ENCODE data around the gene IL13.
"Not testable (repeated sequence)": the region's sequence is repeated elsewhere in the genome, so short reads cannot be mapped to it uniquely, and the experiment has no call there.

IL13 gene

DNA sequence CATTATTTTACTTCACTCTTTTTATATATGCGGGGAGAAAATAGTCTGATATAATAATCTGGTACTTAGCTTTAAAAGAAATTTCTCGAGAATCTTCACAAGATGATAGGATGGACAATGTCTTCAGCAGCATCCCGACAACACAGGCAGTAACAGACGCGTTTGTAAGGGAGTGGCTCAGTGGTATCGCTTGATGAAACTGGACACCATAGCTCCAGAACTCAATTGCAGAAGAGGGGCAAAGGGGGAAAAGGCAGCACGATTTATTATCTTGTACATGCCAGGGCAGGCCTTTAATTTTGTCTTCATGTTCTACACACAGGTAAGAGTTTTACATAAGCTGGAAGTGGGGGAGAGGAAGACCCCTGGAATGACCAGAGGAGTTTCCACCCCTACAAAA, 31.5 kb downstream of the IL13 start:
- TF ChIP-seq, protein P1, sequence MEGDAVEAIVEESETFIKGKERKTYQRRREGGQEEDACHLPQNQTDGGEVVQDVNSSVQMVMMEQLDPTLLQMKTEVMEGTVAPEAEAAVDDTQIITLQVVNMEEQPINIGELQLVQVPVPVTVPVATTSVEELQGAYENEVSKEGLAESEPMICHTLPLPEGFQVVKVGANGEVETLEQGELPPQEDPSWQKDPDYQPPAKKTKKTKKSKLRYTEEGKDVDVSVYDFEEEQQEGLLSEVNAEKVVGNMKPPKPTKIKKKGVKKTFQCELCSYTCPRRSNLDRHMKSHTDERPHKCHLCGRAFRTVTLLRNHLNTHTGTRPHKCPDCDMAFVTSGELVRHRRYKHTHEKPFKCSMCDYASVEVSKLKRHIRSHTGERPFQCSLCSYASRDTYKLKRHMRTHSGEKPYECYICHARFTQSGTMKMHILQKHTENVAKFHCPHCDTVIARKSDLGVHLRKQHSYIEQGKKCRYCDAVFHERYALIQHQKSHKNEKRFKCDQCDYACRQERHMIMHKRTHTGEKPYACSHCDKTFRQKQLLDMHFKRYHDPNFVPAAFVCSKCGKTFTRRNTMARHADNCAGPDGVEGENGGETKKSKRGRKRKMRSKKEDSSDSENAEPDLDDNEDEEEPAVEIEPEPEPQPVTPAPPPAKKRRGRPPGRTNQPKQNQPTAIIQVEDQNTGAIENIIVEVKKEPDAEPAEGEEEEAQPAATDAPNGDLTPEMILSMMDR (IDR thresholded peaks at IDR 0.05; ENCODE audit: insufficient read depth, low read length, poor library complexity, severe bottlenecking): no peak
- no peaks in the 10 kb centered on the region for H3K36me3 ChIP-seq (ENCODE audit: control insufficient read depth, insufficient read depth, low read length)
- H3K27me3 ChIP-seq (replicated peaks; ENCODE audit: control insufficient read depth, insufficient read depth, low read length): no peaks in the 10 kb centered on the region
- no peak for DNase-seq (ENCODE audit: extremely low read depth, insufficient read length)
- H3K4me3 ChIP-seq (replicated peaks; ENCODE audit: low read depth, low read length): no peak overlapping the region

DNA sequence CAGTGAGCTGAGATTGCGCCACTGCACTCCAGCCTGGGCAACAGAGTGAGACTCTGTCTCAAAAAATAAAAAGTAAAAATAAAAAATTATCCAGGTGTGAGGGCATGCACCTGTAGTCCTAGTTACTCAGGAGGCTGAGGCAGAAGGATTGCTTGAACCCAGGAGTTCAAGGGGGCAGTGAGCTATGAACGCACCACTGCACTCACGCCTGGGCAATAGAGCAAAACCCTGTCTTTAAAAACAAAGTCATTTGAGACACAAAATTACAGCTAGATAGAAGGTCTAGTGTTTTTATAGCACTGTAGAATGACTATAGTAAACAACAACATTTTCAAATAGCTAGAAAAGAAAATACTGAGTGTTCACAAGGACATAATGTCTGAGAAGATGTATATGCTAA, 32.2 kb downstream of the IL13 start:
- Histone ChIP-seq H3K27me3 (replicated peaks; ENCODE audit: control insufficient read depth, insufficient read depth, low read length) (no peaks in the 10 kb centered on the region), H3K4me3 (replicated peaks; ENCODE audit: low read depth, low read length) (no peak overlapping the region), H3K36me3 (ENCODE audit: control insufficient read depth, insufficient read depth, low read length) (no peaks in the 10 kb centered on the region)
- TF ChIP-seq, protein P1 (IDR thresholded peaks at IDR 0.05; ENCODE audit: insufficient read depth, low read length, poor library complexity, severe bottlenecking): no peak
- no peak for DNase-seq (ENCODE audit: extremely low read depth, insufficient read length)

DNA sequence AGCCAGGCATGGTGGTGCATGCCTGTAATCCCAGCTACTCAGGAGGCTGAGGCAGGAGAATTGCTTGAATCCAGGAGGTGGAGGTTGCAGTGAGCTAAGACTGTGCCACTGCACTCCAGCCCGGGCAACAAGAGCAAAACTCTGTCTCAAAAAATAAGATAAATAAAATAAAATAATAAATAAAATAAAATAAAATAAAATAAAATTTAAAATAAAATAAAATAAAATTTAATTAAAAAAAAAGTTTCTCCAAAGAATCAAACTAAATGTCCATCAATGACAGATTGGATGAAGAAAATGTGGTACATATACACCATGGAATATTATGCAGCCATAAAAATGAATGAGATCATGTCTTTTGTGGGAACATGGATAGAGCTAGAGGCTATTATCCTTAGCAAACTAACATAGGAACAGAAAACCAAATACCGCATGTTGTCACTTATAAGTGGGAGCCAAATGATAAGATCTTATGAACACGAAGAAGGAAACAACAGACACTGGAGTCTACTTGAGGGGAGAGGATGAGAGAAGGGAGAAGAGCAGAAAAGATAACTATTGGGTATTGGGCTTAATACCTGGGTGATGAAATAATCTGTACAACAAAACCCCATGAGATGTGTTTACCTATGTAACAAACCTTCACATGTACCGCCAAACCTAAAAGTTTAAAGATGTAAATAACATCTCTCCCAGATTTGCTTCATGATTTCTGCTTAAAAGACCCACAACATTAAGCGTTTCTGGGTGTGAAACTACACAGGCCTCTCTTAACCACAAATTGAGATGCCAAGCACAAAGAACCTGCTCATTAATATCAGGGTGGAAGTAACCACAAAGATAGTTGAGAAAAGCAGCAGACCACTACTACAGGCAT, 34.0 kb downstream of the IL13 start:
- H3K36me3 ChIP-seq (ENCODE audit: control insufficient read depth, insufficient read depth, low read length); H3K4me3 ChIP-seq (replicated peaks; ENCODE audit: low read depth, low read length); H3K27me3 ChIP-seq (replicated peaks; ENCODE audit: control insufficient read depth, insufficient read depth, low read length); DNase-seq (ENCODE audit: extremely low read depth, insufficient read length): not testable (repeated sequence)

DNA sequence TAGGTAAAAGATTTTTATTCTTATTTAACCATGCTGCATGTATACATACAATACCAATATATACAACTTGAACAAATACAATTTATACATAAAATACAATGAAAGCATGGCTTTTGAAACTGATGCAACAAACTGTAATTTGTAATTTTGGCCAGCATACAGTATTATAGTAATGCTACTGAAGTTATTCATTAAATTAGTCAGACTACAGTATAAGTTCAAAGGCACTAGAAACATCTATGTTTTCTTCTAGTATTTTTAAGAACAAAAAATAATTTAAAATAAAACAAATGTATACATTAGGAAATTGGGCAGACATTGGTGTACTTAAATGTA, 34.6 kb downstream of the IL13 start:
- no peak for DNase-seq (ENCODE audit: extremely low read depth, insufficient read length)
- TF ChIP-seq, protein P1 (IDR thresholded peaks at IDR 0.05; ENCODE audit: insufficient read depth, low read length, poor library complexity, severe bottlenecking): no peak
- Histone ChIP-seq H3K36me3 (ENCODE audit: control insufficient read depth, insufficient read depth, low read length) (peaks cover 2% of the 10 kb centered on the region), H3K4me3 (replicated peaks; ENCODE audit: low read depth, low read length) (no peak overlapping the region), H3K27me3 (replicated peaks; ENCODE audit: control insufficient read depth, insufficient read depth, low read length) (no peaks in the 10 kb centered on the region)

DNA sequence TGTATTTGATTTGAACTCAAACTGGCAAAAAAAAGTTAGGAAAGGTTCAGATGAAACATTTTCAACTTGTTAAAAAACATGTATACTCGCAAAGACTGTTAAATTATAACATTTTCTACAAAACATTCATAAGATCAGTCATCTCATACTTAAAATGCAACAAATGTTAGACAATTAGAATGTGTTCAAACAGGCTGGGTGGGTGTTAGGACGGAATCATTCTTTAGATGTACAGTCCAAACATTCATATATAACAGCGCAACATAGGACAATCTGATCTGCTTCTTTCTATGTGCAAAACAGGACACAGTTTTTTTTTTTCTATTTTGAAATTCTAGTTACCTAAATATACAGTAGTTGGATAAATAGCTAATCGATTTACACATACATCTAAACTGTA, 38.0 kb downstream of the IL13 start:
- TF ChIP-seq, protein P1 (IDR thresholded peaks at IDR 0.05; ENCODE audit: insufficient read depth, low read length, poor library complexity, severe bottlenecking): no peak
- Histone ChIP-seq H3K36me3 (ENCODE audit: control insufficient read depth, insufficient read depth, low read length) (peaks cover 7% of the 10 kb centered on the region), H3K4me3 (replicated peaks; ENCODE audit: low read depth, low read length) (no peak overlapping the region), H3K27me3 (replicated peaks; ENCODE audit: control insufficient read depth, insufficient read depth, low read length) (no peaks in the 10 kb centered on the region)
- DNase-seq (ENCODE audit: extremely low read depth, insufficient read length): no peak

DNA sequence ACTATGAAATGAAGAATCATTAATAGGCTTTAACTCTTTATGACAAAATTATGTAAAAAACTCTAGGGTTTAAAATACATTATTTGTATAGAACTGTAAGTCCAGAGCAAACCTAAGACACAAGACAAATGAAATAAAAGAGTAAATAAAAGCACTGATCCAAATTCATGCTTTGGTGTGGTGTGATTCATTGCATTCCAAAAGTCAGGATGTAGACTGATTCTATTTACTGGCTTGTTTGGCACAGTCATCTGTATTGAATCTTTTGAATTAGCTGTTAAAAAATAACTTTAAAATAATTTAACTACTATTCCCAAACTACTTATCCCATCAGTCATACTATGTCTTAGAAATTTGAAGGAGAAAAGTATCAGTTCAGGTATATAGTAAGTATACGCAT, 46.9 kb downstream of the IL13 start:
- peaks cover 5% of the 10 kb centered on the region for H3K36me3 ChIP-seq (ENCODE audit: control insufficient read depth, insufficient read depth, low read length)
- TF ChIP-seq, protein P1 (IDR thresholded peaks at IDR 0.05; ENCODE audit: insufficient read depth, low read length, poor library complexity, severe bottlenecking): no peak

More for the DNA sequence above, 46.9 kb downstream of the IL13 start:
- Histone ChIP-seq H3K4me3 (replicated peaks; ENCODE audit: low read depth, low read length) (no peak overlapping the region), H3K27me3 (replicated peaks; ENCODE audit: control insufficient read depth, insufficient read depth, low read length) (no peaks in the 10 kb centered on the region)
- DNase-seq (ENCODE audit: extremely low read depth, insufficient read length): no peak
